SU-DHL-6 (cell line): ENCODE measurements around the gene THSD7B.

Experiments
- CTCF ChIP-seq: fragments of 200-600 bp; sonication (generic); IDR thresholded peaks from one replicate; pipeline ENCODE4 v1.5.1; 2017; ENCODE audit warnings: antibody characterized with exemption, mild to moderate bottlenecking, low read length, moderate library complexity; ENCODE audit not compliant: insufficient read depth, poor library complexity, severe bottlenecking
- EZH2phosphoT487 ChIP-seq: fragments of 200-600 bp; sonication (generic), shearing (Covaris generic); conservative IDR thresholded peaks from 2 replicates; pipeline ENCODE4 v1.6.1; 2018; ENCODE audit warnings: mild to moderate bottlenecking, antibody characterized with exemption, low read length, moderate library complexity, mixed read lengths

GRCh38 chr2:137138263-137138662 lies 372.9 kb downstream of the THSD7B start:
- no peak for TF ChIP-seq CTCF
- TF ChIP-seq EZH2phosphoT487, result no peak
